ENCODE data around the gene EEIG1. TPM values are rescaled to one million over a fixed set of nuclear protein-coding genes. Genes with fewer than 3 reads are reported as not detected.

The EEIG1 gene
- total RNA-seq, 1 experiment from 2014 or later, result 4.8 TPM

DNA sequence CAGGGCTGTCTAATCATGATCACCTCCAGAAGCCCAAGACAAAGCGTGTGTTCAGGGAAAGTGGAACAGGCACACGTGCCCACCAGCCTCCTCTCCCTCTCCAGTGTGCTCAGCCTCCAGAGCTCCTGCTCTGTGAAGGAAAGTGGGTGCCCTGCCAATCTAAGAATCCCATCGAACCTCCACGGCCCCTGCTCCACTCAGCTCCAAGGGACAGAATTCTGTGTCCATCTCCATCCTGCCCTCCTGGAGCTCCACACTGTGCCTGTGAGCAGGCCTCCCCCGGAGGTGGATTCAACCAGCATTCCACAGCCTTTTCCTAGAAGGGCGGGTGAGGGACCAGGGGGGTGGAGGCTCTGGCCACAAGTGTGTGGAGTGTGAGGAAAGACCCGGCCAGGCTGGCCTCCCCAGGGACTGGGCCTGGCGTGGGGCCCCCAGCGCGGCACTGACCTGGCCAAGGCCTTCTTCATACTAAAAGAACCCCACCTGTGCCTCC is 6.0 kb downstream of the EEIG1 start:
- DNase-seq (ENCODE audit: low read depth), result no peak

GRCh38 chr9:127974001-127974768 is 6.6 kb downstream of the EEIG1 start:
- DNase-seq (ENCODE audit: low read depth), result no peak

DNA sequence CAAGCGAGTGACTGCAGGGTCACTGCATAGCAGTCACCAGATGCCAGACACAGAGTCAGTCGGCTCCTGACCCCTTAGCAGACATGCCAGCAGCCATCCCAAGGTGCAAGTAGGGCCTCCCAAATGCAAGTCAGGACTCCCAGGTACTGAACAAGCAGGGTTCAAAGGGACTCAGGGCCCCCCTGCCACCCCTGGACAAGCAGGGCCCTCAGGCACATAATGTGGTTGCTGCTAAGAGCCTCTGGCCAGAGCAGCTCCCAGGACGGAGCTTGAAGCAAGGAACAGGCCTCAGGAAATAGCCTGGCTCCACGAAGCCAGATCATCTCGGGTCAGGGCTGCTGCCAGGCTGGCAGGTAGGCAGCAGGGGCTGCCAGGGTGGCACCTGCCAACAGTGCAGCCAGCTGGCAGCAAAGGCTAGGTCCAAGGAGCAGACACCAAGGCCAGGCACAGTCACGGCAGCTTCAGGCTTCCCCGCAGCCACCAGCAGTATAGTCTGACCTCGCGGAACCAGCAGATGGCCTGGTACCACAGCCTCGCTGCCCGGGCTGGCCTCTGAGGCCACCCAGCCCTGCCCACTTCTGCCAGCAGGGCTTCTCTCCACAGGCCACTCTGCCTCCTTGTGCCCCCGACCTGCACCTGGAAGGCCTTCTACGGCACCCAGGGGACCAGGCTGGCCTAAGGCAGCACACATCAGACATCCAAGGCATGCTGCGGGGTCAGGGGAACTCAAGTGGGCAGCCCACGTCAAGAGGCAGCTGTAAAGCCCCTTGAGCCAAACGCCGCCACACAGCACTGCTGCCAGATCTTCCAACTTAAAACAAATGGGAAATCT is 7.4 kb downstream of the EEIG1 start:
- no peak for DNase-seq (ENCODE audit: low read depth)

DNA sequence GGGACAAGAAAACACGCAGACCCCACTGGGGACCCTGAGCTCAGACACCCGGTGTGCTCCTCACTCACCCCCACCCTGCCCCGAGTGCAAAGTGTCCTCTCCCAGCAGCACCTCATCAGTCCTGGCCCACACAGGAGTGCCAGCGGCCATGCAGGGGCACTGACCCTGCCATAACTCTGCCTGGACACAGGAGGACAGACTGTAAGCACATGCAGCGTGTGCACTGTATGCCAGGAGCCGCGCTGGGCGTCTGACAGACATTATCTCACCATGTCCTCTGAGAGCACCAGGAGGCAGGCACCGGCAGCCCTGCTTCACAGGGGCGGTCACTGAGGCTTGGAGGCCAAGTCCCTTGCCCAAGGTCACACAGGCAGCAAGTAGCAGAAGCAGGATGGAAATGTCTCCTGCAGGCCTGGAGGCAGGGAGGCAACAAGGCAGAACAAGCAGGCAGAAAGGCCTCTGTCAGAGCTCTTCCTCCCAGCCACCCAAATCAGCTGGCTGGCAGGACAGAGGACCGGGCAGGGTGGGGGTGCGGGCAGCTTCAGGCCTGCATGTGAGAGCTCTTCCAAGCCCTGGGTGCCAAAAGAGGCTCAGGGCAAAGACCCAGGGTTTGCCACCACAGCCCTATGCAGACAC is 8.4 kb downstream of the EEIG1 start:
- no peak for DNase-seq (ENCODE audit: low read depth)

- DNase-seq (ENCODE audit: low read depth), result no peak
These were observed 9.2 kb downstream of the EEIG1 start for GRCh38 chr9:127971357-127972235.

- DNase-seq (ENCODE audit: low read depth), result no peak
These were observed 10.1 kb downstream of the EEIG1 start for GRCh38 chr9:127970401-127971313.

DNA sequence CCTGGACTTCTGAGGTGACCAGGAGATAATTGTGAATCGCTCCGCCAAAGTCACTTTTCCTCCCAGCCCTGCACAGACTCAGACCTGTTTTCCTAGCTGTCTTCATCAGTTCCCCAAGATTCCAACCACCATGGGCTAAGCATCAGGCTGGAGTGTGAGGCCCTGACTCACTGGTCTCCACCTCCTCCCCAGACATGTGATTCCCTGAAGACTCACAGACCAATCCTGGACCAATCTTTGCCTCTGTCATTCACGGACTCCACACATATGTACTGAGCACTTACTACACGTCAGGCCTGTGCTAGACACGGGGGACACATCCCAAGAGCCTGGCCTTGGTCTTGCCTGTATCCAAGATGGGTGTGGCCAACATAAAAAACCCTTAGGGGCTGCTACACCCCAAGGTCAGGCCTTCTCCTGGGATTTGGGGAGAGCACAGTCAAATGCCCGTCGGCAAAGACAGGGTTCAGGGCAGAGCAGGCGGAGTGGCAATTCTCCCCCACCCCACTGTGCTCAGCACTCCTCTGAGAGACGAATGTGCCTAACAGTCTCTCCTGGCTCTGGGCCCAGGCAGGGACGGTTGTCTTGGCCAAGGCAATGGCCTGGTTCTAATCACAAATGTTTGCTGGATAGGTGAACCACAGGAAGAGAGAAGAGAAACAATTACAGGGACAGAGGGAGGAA is 11.9 kb downstream of the EEIG1 start:
- peak; percentile 84 for DNase-seq (ENCODE audit: low read depth)

- peak; percentile 55 for DNase-seq (ENCODE audit: low read depth)
These were observed 12.7 kb downstream of the EEIG1 start for GRCh38 chr9:127968042-127968441.

GRCh38 chr9:127967151-127967809 is 13.5 kb downstream of the EEIG1 start:
- DNase-seq (ENCODE audit: low read depth), result no peak

DNA sequence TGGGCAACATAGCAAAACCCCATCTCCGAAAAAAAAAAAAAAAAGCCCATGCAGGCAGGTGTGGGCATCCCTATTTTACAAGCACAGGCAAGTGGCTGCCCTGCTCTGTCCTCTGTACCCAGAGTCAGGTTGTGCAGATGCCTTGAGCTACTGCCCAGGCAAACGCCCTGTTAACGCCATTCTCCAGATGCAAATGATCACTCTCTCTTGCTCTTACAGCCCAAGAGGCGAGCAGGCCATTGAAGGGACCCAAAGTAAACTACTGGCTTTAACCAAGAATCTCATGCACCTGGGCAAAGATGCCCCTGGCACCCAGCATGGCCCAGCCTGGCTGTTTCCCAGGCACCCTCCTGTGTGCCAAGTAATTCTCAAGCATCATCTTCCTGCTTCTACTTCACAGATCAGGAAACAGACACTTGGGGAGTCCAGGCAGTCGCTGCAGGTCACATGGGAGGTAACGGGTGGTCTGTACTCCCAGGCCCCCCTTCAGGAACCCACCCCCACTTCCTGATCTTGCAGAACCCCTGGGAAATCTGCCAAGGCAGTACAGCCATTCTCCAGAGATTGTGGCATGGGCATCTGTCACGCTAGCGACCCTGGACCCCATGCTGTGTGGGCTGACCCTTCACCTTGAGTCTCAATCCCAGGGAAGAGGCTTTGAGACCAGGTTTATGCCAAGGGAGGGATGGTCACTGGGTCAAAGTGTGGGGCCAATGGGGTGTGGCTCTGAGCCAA is 14.2 kb downstream of the EEIG1 start:
- no peak for DNase-seq (ENCODE audit: low read depth)

DNA sequence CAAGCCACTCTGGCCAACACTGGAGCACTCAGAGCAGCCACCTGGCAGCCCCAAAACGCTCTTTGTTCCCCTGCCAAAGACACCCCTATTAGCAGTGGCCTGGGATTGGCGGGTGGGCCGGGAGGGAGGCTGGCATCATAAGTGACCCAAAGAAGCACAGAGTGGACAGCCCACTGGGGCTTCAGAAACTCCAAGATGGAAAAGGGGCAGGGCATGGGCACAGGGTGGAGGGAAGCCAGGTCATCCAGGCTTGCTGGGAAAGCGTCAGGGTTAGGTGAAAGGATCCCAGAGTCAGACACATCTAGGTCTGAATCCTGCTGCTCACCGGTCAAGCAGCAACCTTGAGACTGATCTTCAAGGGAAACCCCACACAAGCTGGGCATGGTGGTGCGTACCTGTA is 14.8 kb downstream of the EEIG1 start:
- DNase-seq (ENCODE audit: low read depth), result no peak

- no peak for DNase-seq (ENCODE audit: low read depth)
These were observed 17.3 kb downstream of the EEIG1 start for GRCh38 chr9:127963359-127964064.

DNA sequence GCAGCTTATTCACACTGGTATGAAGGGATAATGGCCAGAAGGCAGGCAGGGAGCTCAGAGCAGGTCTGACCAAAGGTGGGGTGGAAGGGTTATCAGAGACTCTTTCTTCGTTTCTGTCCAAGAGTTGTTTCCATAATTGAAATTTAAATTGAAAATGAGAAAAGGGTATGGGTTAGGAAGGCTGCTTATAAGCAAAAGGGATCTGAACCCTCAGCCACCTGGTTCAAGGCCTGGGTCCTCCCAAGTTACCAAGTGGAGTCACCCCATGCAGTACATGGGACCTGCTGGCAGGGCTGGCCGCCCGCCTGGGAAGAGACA is 17.8 kb downstream of the EEIG1 start:
- DNase-seq (ENCODE audit: low read depth), result no peak

DNA sequence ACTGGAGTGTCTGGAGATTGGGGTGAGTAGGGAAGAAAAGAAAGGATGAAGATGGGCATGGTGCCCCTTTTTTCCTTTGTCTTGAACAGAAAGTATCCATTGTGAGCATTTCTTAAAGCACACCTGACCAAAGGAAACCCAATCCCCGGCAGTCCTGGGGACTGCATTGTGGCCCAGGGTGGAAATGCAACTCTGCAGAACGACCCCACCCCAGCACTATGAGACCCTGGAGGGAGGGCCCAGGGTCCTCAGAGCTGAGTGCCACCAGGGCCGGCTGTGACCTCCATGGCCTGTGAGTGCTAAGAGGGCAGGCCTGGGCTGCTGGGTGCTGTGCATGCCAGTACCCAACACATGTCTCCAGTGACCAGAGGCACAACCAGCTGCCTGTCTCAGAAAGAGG is 18.5 kb downstream of the EEIG1 start:
- no peak for DNase-seq (ENCODE audit: low read depth)

GRCh38 chr9:127961613-127962155 is 19.1 kb downstream of the EEIG1 start:
- no peak for DNase-seq (ENCODE audit: low read depth)

GRCh38 chr9:127961155-127961490 is 19.7 kb downstream of the EEIG1 start:
- no peak for DNase-seq (ENCODE audit: low read depth)

- peak; percentile 61 for DNase-seq (ENCODE audit: low read depth)
These were observed 20.2 kb downstream of the EEIG1 start for GRCh38 chr9:127960410-127961154.
